ENCODE measurements around the gene ADIPOR2. TPM values are rescaled to one million over a fixed set of nuclear protein-coding genes. Genes with fewer than 3 reads are reported as not detected.

Gene ADIPOR2
- total and polyA plus RNA-seq, 8 donors = 2.9 to 185 (median 26.9) TPM

DNA sequence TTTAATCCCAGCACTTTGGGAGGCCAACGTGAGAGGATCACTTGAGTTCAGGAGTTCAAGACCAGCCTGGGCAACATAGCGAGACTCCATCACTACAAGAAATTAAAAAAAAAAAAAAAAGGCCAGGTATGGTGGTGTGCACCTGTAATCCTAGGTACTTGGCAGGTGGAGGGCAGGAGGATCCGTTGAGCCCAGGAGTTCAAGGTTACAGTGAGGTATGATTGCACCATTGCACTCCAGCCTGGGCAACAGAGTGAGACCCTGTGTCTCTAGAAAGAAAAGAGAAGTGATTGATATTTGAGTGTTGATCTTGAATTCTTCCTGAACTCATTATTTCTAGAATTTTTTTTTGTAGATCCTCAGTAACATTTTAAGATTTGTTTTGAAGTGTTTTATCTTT lies 59.4 kb downstream of the ADIPOR2 start:
- DNase-seq = no peak
- no peak overlapping the region for H3K27ac ChIP-seq
- H3K36me3 ChIP-seq = peaks cover 12 to 21% (median 15%) of the 10 kb centered on the region in 4 donors
- H3K4me3 ChIP-seq = no peak overlapping the region
- intact Hi-C loops (cut with DNase I; ENCODE audit: low total_unique reads) = no loop called here
- peaks cover 0 to 20% (median 2%) of the 10 kb centered on the region in 4 donors for H3K9me3 ChIP-seq
- H3K27me3 ChIP-seq = no peaks in the 10 kb centered on the region
- WGBS, 5 donors = 90 to 98% (median 93%) methylated on average over 3 of the region's 3 CpGs
- peaks cover 0 to 10% (median 4%) of the 10 kb centered on the region in 4 donors for H3K4me1 ChIP-seq
- TF ChIP-seq EP300 (IDR thresholded peaks at IDR 0.05) = no peak
- no peak for TF ChIP-seq POLR2A (IDR thresholded peaks at IDR 0.05)
- TF ChIP-seq, protein P1, sequence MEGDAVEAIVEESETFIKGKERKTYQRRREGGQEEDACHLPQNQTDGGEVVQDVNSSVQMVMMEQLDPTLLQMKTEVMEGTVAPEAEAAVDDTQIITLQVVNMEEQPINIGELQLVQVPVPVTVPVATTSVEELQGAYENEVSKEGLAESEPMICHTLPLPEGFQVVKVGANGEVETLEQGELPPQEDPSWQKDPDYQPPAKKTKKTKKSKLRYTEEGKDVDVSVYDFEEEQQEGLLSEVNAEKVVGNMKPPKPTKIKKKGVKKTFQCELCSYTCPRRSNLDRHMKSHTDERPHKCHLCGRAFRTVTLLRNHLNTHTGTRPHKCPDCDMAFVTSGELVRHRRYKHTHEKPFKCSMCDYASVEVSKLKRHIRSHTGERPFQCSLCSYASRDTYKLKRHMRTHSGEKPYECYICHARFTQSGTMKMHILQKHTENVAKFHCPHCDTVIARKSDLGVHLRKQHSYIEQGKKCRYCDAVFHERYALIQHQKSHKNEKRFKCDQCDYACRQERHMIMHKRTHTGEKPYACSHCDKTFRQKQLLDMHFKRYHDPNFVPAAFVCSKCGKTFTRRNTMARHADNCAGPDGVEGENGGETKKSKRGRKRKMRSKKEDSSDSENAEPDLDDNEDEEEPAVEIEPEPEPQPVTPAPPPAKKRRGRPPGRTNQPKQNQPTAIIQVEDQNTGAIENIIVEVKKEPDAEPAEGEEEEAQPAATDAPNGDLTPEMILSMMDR (IDR thresholded peaks at IDR 0.05) = no peak
- no peak for TF ChIP-seq POLR2AphosphoS5 (IDR thresholded peaks at IDR 0.05)

DNA sequence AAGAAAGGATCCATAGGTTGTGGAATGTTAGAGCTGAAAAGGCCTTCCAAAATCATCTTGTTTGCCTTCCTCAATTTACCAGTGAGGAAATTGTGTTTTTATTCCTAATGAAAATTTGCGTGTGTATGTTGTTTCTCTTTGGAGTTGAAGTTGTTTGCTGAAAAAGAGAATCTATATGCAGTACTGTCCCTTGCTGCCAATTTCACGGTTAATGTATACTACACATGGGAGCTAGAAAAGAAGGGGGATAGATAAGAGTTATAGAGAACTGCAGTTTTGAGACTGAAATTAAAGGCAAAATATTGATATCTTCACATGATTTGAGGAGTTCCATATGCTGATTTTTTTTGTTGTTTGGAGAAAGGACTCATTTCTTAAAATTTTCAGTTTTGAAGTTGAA lies 67.5 kb downstream of the ADIPOR2 start:
- TF ChIP-seq, protein P1 (IDR thresholded peaks at IDR 0.05) = no peak
- TF ChIP-seq POLR2A (IDR thresholded peaks at IDR 0.05) (no peak), POLR2AphosphoS5 (IDR thresholded peaks at IDR 0.05) (no peak), EP300 (IDR thresholded peaks at IDR 0.05) (no peak)
- intact Hi-C loops (cut with DNase I; ENCODE audit: low total_unique reads) = no loop called here
- WGBS, 5 donors = 66 to 78% (median 76%) methylated on average over 2 of the region's 2 CpGs
- H3K4me1 ChIP-seq = peaks cover 9 to 43% (median 22%) of the 10 kb centered on the region in 4 donors
- no peak overlapping the region for H3K4me3 ChIP-seq
- H3K27me3 ChIP-seq = no peaks in the 10 kb centered on the region
- no peaks in the 10 kb centered on the region for H3K9me3 ChIP-seq
- peaks cover 14 to 45% (median 39%) of the 10 kb centered on the region in 4 donors for H3K36me3 ChIP-seq
- no peak for DNase-seq
- no peak overlapping the region for H3K27ac ChIP-seq

DNA sequence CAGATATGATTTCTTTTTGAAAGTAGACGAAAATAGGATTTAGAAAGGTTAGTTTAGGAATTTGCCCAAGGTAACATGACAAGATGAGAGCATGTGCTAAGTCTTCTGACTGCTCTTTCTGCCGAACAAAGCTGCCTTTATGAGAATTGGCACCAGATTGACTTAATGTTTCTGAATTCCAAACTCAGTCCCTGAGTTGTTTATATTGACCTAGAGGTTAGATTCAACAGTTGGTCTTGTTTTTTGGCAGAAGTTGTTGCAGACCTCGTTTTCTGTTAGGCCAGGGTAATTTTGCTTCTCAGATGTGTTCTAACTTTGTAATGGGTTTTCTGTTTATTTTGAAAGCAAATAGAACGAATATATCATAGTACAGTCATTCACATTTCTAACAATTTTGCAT lies 68.0 kb downstream of the ADIPOR2 start:
- Histone ChIP-seq H3K9me3 (no peaks in the 10 kb centered on the region), H3K27ac (no peak overlapping the region), H3K4me3 (no peak overlapping the region), H3K27me3 (no peaks in the 10 kb centered on the region), H3K4me1 (peaks cover 9 to 47% (median 24%) of the 10 kb centered on the region in 4 donors), H3K36me3 (peaks cover 14 to 45% (median 39%) of the 10 kb centered on the region in 4 donors)
- DNase-seq = peak in 1 of 2 donors; percentile 21
- no peak for TF ChIP-seq POLR2A (IDR thresholded peaks at IDR 0.05)
- no peak for TF ChIP-seq EP300 (IDR thresholded peaks at IDR 0.05)
- TF ChIP-seq, protein P1 (IDR thresholded peaks at IDR 0.05) = no peak
- TF ChIP-seq POLR2AphosphoS5 (IDR thresholded peaks at IDR 0.05) = no peak
- intact Hi-C loops (cut with DNase I; ENCODE audit: low total_unique reads) = no loop called here
- 24 to 46% (median 33%) methylated on average over 4 of the region's 4 CpGs for WGBS, 5 donors

DNA sequence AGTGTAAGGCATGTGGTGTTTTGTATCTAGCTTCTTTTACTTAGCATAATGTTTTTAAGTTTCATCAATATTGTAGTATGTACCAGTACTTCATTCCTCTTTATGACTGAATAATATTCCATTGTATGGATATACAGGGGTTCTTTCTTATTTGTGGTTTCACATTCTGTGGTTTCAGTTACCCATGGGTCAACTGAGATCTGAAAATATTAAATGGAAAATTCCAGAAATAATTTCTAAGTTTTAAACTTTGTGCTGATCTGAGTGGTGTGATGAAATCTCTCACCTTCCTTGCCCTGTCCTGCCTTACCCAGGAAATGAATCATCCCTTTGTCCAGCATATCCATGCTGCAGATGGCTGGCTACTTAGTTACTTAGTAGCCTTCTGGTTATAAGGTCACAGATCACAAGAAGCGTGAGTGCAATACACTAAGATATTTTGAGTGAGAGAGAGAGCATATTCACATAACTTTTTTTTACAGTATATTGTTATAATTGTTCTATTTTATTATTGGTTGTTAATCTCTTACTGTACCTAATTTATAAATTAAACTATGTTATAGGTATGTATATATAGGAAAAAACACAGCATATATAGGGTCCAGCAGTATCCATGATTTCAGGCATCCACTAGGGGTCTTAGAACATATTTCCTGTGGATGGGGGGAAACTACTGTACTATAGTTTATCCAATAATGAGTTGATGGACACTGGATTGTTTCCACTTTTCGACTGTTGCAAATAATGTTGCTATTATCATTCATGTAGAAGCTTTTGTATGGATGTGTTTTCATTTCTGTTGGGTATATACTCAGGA lies 69.9 kb downstream of the ADIPOR2 start:
- Histone ChIP-seq H3K9me3 (no peaks in the 10 kb centered on the region), H3K4me3 (no peak overlapping the region), H3K27ac (no peak overlapping the region), H3K27me3 (no peaks in the 10 kb centered on the region), H3K4me1 (peaks cover 9 to 60% (median 32%) of the 10 kb centered on the region in 4 donors), H3K36me3 (peaks cover 0 to 27% (median 22%) of the 10 kb centered on the region in 4 donors)
- no peak for DNase-seq
- TF ChIP-seq POLR2AphosphoS5 (IDR thresholded peaks at IDR 0.05) (no peak), POLR2A (IDR thresholded peaks at IDR 0.05) (no peak), EP300 (IDR thresholded peaks at IDR 0.05) (no peak)
- TF ChIP-seq, protein P1 (IDR thresholded peaks at IDR 0.05) = no peak
- intact Hi-C loops (cut with DNase I; ENCODE audit: low total_unique reads) = no loop called here
- WGBS, 5 donors = 80 to 94% (median 89%) methylated on average over 2 of the region's 2 CpGs

Data from stomach (tissue), 9 donors.